H1 (cell line): ENCODE data around the gene DENND1A. TPM values are rescaled to one million over a fixed set of nuclear protein-coding genes. Genes with fewer than 3 reads are reported as not detected.
A peak's percentile ranks its signal among the peaks of the same experiment; 100 is the strongest.

ENCODE experiments used
- CTCF ChIA-PET: fragments of 300-600 bp; sonication (Branson Sonifier 250); formaldehyde crosslinking; loops from one replicate; lab custom pipeline; 2021; ENCODE audit not compliant: partially characterized antibody; lab: Charles Lee
- POLR2A ChIA-PET: fragments of 300-600 bp; sonication (Branson Sonifier 250); formaldehyde crosslinking; loops from one replicate; lab custom pipeline; 2021; ENCODE audit warnings: inconsistent platforms; ENCODE audit not compliant: partially characterized antibody; lab: Charles Lee
- DNase-seq, 2 experiments: peaks; one replicate each; pipeline versions ENCODE4 v3.0.0 to v3.0.0-alpha.2; 2010 to 2022; ENCODE audit warnings: low spot score in 2 of 2, low read depth in 1 of 2, mixed read lengths in 1 of 2
- FAIRE-seq: peaks from 2 replicates; lab custom pipeline; 2011; peaks lifted over from hg19 to GRCh38; lab: Jason Lieb, UNC
- H2AFZ ChIP-seq: 2 replicates; pipeline ENCODE4 v1.8.1; 2012; ENCODE audit warnings: low read length, inconsistent platforms
- H2AK5ac ChIP-seq: 2 replicates; pipeline ENCODE4 v1.6.1; 2013; ENCODE audit warnings: low read depth, low read length
- H2BK120ac ChIP-seq: replicated peaks from 2 replicates; pipeline ENCODE3; 2013; ENCODE audit warnings: low read depth, low read length, inconsistent platforms
- H2BK12ac ChIP-seq: 2 replicates; pipeline ENCODE4 v1.6.1; 2013; ENCODE audit warnings: low read depth, low read length
- H2BK15ac ChIP-seq: 2 replicates; pipeline ENCODE4 v1.6.1; 2013; ENCODE audit warnings: low read length
- H2BK20ac ChIP-seq: 2 replicates; pipeline ENCODE4 v1.6.1; 2013; ENCODE audit warnings: low read length
- H2BK5ac ChIP-seq: 2 replicates; pipeline ENCODE4 v1.6.1; 2013; ENCODE audit warnings: low read depth, low read length
- H3K14ac ChIP-seq: 2 replicates; pipeline ENCODE4 v1.6.1; 2013; ENCODE audit warnings: inconsistent platforms; ENCODE audit not compliant: insufficient read length
- H3K18ac ChIP-seq: 2 replicates; pipeline ENCODE4 v1.6.1; 2013; ENCODE audit warnings: low read length; ENCODE audit errors: extremely low read depth
- H3K23ac ChIP-seq: 2 replicates; pipeline ENCODE4 v1.6.1; 2013; ENCODE audit warnings: inconsistent platforms; ENCODE audit not compliant: insufficient read length
- H3K23me2 ChIP-seq: 2 replicates; pipeline ENCODE4 v1.6.1; 2013; ENCODE audit warnings: low read depth, low read length
- H3K27ac ChIP-seq: 2 replicates; pipeline ENCODE4 v1.6.1; 2011; ENCODE audit warnings: low read depth, low read length, inconsistent platforms
- H3K27me3 ChIP-seq, 4 experiments: replicated peaks in 1 of 4; 1 replicate in 1 of 4; 2 replicates in 3 of 4; pipeline versions ENCODE4 v1.6.1 to v1.8.1; 2011 to 2013; ENCODE audit warnings: low read length in 3 of 4, mild to moderate bottlenecking in 3 of 4, inconsistent platforms in 2 of 4, mixed read lengths in 2 of 4, moderate library complexity in 1 of 4; ENCODE audit not compliant: control insufficient read depth in 3 of 4, insufficient read depth in 3 of 4; ENCODE audit errors: extremely low read depth in 1 of 4
- H3K36me3 ChIP-seq, 4 experiments: 2 replicates each; pipeline versions ENCODE4 v1.6.1 to v1.8.1; 2011 to 2013; ENCODE audit warnings: mild to moderate bottlenecking in 4 of 4, low read length in 3 of 4, moderate library complexity in 2 of 4, control low read depth in 1 of 4, inconsistent platforms in 1 of 4; ENCODE audit not compliant: insufficient read depth in 4 of 4, control insufficient read depth in 2 of 4
- H3K4ac ChIP-seq: replicated peaks from 2 replicates; pipeline ENCODE3; 2013; ENCODE audit warnings: low read length, low read depth, mixed read lengths, inconsistent platforms; ENCODE audit not compliant: insufficient read length
- H3K4me1 ChIP-seq, 4 experiments: replicated peaks in 1 of 4; 1 replicate in 1 of 4; 2 replicates in 3 of 4; pipeline versions ENCODE4 v1.6.1 to v1.8.1; 2011 to 2013; ENCODE audit warnings: low read length in 3 of 4, inconsistent platforms in 2 of 4, mixed read lengths in 1 of 4; ENCODE audit not compliant: insufficient read depth in 4 of 4, control insufficient read depth in 3 of 4
- H3K4me2 ChIP-seq, 2 experiments: 2 replicates each; pipeline versions ENCODE4 v1.6.1 to v1.8.1; 2011 to 2013; ENCODE audit warnings: low read depth in 2 of 2, low read length in 2 of 2, control low read depth in 1 of 2, inconsistent platforms in 1 of 2, mild to moderate bottlenecking in 1 of 2; ENCODE audit not compliant: insufficient read depth in 1 of 2
- H3K4me3 ChIP-seq, 4 experiments: fragments of 200-600, 300-600 bp in 1 of 4; sonication (generic), shearing (Covaris generic), sonication (Bioruptor Twin) in 1 of 4; 2 replicates each; pipeline versions ENCODE4 v1.5.1 to v1.8.1; 2011 to 2016; ENCODE audit warnings: low read length in 4 of 4, low read depth in 3 of 4, control low read depth in 2 of 4, inconsistent platforms in 2 of 4, mild to moderate bottlenecking in 2 of 4, mixed read lengths in 1 of 4, moderate library complexity in 1 of 4; ENCODE audit not compliant: insufficient read depth in 2 of 4; ENCODE audit errors: extremely low read depth in 1 of 4
- H3K56ac ChIP-seq: replicated peaks from 2 replicates; pipeline ENCODE3; 2013; ENCODE audit warnings: low read depth, mild to moderate bottlenecking, mixed read lengths, low read length, inconsistent platforms; ENCODE audit not compliant: insufficient read length
- H3K79me1 ChIP-seq: 2 replicates; pipeline ENCODE4 v1.6.1; 2013; ENCODE audit warnings: low read depth, low read length, control low read depth
- H3K79me2 ChIP-seq, 2 experiments: 2 replicates each; pipeline versions ENCODE4 v1.6.1 to v1.8.1; 2012 to 2013; ENCODE audit warnings: low read length in 2 of 2, mild to moderate bottlenecking in 2 of 2, inconsistent platforms in 1 of 2; ENCODE audit not compliant: insufficient read depth in 2 of 2, control insufficient read depth in 1 of 2
- H3K9ac ChIP-seq, 4 experiments: replicated peaks in 1 of 4; 1 replicate in 1 of 4; 2 replicates in 3 of 4; pipeline versions ENCODE4 v1.6.1 to v1.8.1; 2011 to 2013; ENCODE audit warnings: low read depth in 3 of 4, low read length in 3 of 4, control low read depth in 2 of 4, mild to moderate bottlenecking in 2 of 4, moderate library complexity in 2 of 4, inconsistent platforms in 1 of 4; ENCODE audit errors: extremely low read depth in 1 of 4
- H3K9me3 ChIP-seq, 2 experiments: 2 replicates each; pipeline versions ENCODE4 v1.6.1 to v1.8.1; 2012 to 2013; ENCODE audit warnings: mild to moderate bottlenecking in 2 of 2, moderate library complexity in 2 of 2, control low read depth in 1 of 2, inconsistent platforms in 1 of 2, low read depth in 1 of 2, low read length in 1 of 2, mixed read lengths in 1 of 2; ENCODE audit not compliant: insufficient read depth in 2 of 2
- H4K20me1 ChIP-seq, 2 experiments: replicated peaks in 1 of 2; 2 replicates each; pipeline versions ENCODE3 to v1.8.1; 2011 to 2013; ENCODE audit warnings: inconsistent platforms in 2 of 2, low read length in 2 of 2, mild to moderate bottlenecking in 1 of 2; ENCODE audit not compliant: insufficient read depth in 2 of 2, control insufficient read depth in 1 of 2
- H4K5ac ChIP-seq: 2 replicates; pipeline ENCODE4 v1.6.1; 2013; ENCODE audit warnings: low read length, low read depth, mixed read lengths, inconsistent platforms; ENCODE audit not compliant: insufficient read length
- H4K8ac ChIP-seq: 2 replicates; pipeline ENCODE4 v1.8.0; 2013; ENCODE audit warnings: mild to moderate bottlenecking, moderate library complexity, low read length, inconsistent platforms; ENCODE audit not compliant: insufficient read depth; ENCODE audit errors: extremely low read depth
- H4K91ac ChIP-seq: replicated peaks from 2 replicates; pipeline ENCODE3; 2013; ENCODE audit warnings: low read length, mixed read lengths, inconsistent platforms; ENCODE audit not compliant: insufficient read length
- BRCA1 ChIP-seq: IDR thresholded peaks from 2 replicates; pipeline ENCODE4 v1.6.1; 2012; ENCODE audit warnings: low read depth, low read length, improper control_type of control experiment
- RBBP5 ChIP-seq: IDR thresholded peaks from 2 replicates; pipeline ENCODE4 v1.7.1; 2012; ENCODE audit warnings: low read depth, mild to moderate bottlenecking, inconsistent platforms, low read length, moderate library complexity, borderline replicate concordance
- SIRT6 ChIP-seq: IDR thresholded peaks from one replicate; pipeline ENCODE4 v1.7.1; 2012; ENCODE audit warnings: low read length, inconsistent platforms
- SP2 ChIP-seq: IDR thresholded peaks from 2 replicates; pipeline ENCODE4 v1.6.1; 2012; ENCODE audit warnings: mild to moderate bottlenecking, low read length, inconsistent platforms
- SRF ChIP-seq: IDR thresholded peaks from 2 replicates; pipeline ENCODE4 v1.6.1; 2011; ENCODE audit warnings: mild to moderate bottlenecking, low read depth, low read length, moderate library complexity
- TEAD4 ChIP-seq: IDR thresholded peaks from 2 replicates; pipeline ENCODE4 v1.6.1; 2012; ENCODE audit warnings: low read depth, low read length, inconsistent platforms, mixed read lengths
- WGBS, 2 experiments: shearing (Covaris generic) in 1 of 2; methylation state at CpG; one replicate each; pipeline versions ENCODE4 v1.1.6 to v1.1.7; 2013 to 2015; ENCODE audit warnings: low lambda C conversion rate in 2 of 2, mixed read lengths in 2 of 2, inconsistent platforms in 1 of 2, low coverage in 1 of 2, missing lambda C conversion rate in 1 of 2; ENCODE audit not compliant: insufficient replicate concordance in 2 of 2, insufficient coverage in 1 of 2, insufficient read length in 1 of 2; ENCODE audit errors: extremely low coverage in 1 of 2, missing lambda C conversion rate in 1 of 2; 5-methylcytosine and 5-hydroxymethylcytosine counted together
- polyA plus RNA-seq, 7 experiments: library from polyadenylated mRNA; depleted of rRNA in 3 of 7; stranded (reverse) in 5 of 7; unstranded in 2 of 7; fragments of >200 nt in 5 of 7; fragments of 200-250 nt in 2 of 7; gene quantifications; 1 replicate in 5 of 7; 2 replicates in 1 of 7; 4 replicates in 1 of 7; pipeline versions ENCODE4 v1.2.1 to v1.2.3, GENCODE V29; 2011 to 2013; ENCODE audit warnings: missing spikeins in 2 of 7, mixed read lengths in 2 of 7
- total RNA-seq: library from RNA; stranded (reverse); fragmentation: NEBNext Ultra II Directional; extraction: Animal tissue kit (Norgen Biotek cat#: 25700); gene quantifications from 2 replicates; pipeline ENCODE4 v1.2.1, GENCODE V29; 2021

DENND1A gene
- total and polyA plus RNA-seq, 2 of the 8 experiments (the other 6 are each of a cell fraction or from before 2014, with no cell fraction given): 24.1 to 26.4 TPM

DNA sequence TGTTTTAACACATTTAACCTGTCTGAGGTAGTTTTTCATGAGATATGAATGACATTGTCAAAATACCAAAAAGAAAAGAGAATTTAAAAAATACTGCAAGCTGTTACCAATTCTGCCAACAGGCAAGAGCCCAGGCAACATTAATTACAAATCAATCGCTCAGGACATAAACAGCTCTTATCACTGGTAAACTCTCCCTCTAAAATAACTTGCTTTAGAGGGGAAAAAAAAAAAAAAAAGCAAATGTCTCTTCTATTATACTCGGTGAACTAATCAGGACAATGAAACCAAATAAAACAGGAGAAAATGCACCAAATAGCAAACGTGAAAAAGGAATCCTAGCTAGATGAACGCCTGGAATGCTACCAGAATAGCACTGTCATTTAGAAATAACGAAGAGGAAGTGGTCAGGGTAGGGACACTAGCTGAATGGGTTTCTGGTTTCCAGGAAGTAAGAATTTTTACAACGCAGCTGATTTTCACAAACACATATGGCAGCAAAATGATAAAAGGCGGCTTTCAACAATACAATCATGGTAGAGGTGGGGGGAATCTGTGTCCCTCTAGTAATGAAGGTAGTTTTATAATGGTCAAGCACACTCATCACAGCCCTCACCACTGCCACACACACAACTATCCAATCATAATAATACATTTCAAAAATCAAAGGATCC lies 94.9 kb downstream of the DENND1A start:
- Histone ChIP-seq H2BK12ac (no peak overlapping the region), H2AFZ (no peak overlapping the region), H2AK5ac (no peak overlapping the region), H4K20me1 (peaks cover 0 to 1% of the 10 kb centered on the region in 2 experiments), H3K4me1 (peaks cover 10 to 12% (median 10%) of the 10 kb centered on the region in 4 experiments), H3K4me3 (no peak overlapping the region), H3K27me3 (no peaks in the 10 kb centered on the region), H4K91ac (no peak overlapping the region), H2BK20ac (no peak overlapping the region), H3K79me1 (no peaks in the 10 kb centered on the region; the same call in 1 of the 2 replicates), H3K79me2 (peaks cover 0 to 35% of the 10 kb centered on the region in 2 experiments; a peak in 2 of 4 replicates), H2BK5ac (no peak overlapping the region), H3K23me2 (no peaks in the 10 kb centered on the region), H3K36me3 (no peaks in the 10 kb centered on the region), H2BK120ac (no peak overlapping the region), H3K4me2 (no peak overlapping the region), H3K9me3 (no peaks in the 10 kb centered on the region), H3K56ac (no peak overlapping the region), H3K23ac (no peak overlapping the region), H4K8ac (no peak overlapping the region), H3K27ac (no peak overlapping the region), H3K18ac (no peak overlapping the region), H3K9ac (no peak overlapping the region), H3K14ac (no peak overlapping the region), H4K5ac (no peak overlapping the region), H3K4ac (no peak overlapping the region), H2BK15ac (no peak overlapping the region)
- no peak for TF ChIP-seq SRF
- 0 out of 2 replicates have a peak, but pooled peaks have one; percentile 11 for TF ChIP-seq TEAD4
- TF ChIP-seq SP2: no peak
- no peak for TF ChIP-seq RBBP5
- TF ChIP-seq BRCA1: no peak
- TF ChIP-seq SIRT6: no peak
- DNase-seq (no peak), FAIRE-seq (peak; percentile 52)
- WGBS, 2 experiments: 54% methylated on average over 7 of the region's 7 CpGs; no CpG with 5 or more reads in 1 of the 2 experiments
- ChIA-PET CTCF (interaction anchor here (1.1 to 1.7 kb wide), 4 partner anchors 10 to 16 kb away, joined by 3 to 6 read pairs (median 4); no protein-coding TSS in a partner anchor), POLR2A (interaction anchor here (1.2 kb wide), 1 partner anchor 108 kb away, joined by 3 read pairs; no protein-coding TSS in a partner anchor)
